ENCODE data around the gene GLT6D1. TPM values are rescaled to one million over a fixed set of nuclear protein-coding genes. Genes with fewer than 3 reads are reported as not detected.

GLT6D1 gene
- total RNA-seq, 1 donor from 2014 or later = not detected

DNA sequence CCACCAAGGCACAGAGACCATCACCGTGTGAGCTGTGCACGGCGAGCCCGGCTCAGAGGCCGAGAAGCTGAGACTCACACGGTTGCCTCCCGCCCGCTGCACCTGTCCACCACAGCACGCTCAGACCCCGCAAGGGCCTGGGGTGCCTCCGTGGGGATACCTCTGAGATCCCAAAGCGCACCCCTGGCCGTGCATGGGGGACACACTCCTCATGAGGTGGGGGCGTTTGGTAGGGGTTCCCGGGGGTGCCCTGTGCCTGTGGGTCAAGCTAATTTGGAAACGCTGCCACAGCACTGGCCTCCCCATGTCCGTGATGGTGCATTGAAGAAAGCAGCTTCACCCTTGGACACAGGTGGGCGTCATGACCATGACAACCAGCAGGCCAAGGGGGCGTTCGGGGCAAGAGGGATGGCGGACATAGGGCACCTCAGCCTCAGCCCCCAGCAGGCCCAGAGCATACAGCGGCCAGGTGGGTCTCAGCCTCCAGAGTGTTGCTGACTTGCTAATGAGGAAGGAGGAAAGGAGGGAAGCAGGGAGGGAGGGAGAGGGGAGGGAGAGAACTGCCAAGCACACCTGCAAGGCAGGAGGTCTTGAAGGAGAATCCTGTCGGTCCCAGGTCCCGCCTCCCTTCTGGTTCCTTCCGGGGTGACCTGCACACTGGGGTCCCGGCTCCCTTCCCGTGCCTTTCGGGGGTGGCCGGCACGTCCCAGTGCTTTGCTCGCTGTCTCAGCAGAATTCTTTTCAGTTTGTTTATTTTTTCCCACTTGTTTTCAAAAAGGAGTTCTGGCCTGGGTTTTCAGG is 34.7 kb downstream of the GLT6D1 start:
- H3K27ac Mint-ChIP-seq (ENCODE audit: unreplicated experiment) = no peak overlapping the region
- Histone ChIP-seq H3K4me1 (ENCODE audit: insufficient read depth, low read length) (no peaks in the 10 kb centered on the region), H3K36me3 (ENCODE audit: insufficient read depth, low read length) (no peaks in the 10 kb centered on the region), H3K4me3 (ENCODE audit: insufficient read depth, low read depth, low read length) (no peak overlapping the region), H3K4me2 (ENCODE audit: low read length) (no peak overlapping the region), H3K79me2 (ENCODE audit: insufficient read depth, low read length) (no peaks in the 10 kb centered on the region), H4K20me1 (ENCODE audit: insufficient read depth, low read length) (no peaks in the 10 kb centered on the region), H3K27ac (ENCODE audit: low read depth, low read length) (no peak overlapping the region), H2AFZ (ENCODE audit: low read depth, low read length) (no peak overlapping the region), H3K9me3 (ENCODE audit: insufficient read depth, low read depth, low read length) (no peaks in the 10 kb centered on the region), H3K27me3 (ENCODE audit: insufficient read depth, low read length) (no peaks in the 10 kb centered on the region), H3K9ac (ENCODE audit: low read length) (no peak overlapping the region)
- TF ChIP-seq EZH2 (IDR thresholded peaks at IDR 0.05; ENCODE audit: insufficient read depth, low read length) = no peak
- TF ChIP-seq, protein P1, sequence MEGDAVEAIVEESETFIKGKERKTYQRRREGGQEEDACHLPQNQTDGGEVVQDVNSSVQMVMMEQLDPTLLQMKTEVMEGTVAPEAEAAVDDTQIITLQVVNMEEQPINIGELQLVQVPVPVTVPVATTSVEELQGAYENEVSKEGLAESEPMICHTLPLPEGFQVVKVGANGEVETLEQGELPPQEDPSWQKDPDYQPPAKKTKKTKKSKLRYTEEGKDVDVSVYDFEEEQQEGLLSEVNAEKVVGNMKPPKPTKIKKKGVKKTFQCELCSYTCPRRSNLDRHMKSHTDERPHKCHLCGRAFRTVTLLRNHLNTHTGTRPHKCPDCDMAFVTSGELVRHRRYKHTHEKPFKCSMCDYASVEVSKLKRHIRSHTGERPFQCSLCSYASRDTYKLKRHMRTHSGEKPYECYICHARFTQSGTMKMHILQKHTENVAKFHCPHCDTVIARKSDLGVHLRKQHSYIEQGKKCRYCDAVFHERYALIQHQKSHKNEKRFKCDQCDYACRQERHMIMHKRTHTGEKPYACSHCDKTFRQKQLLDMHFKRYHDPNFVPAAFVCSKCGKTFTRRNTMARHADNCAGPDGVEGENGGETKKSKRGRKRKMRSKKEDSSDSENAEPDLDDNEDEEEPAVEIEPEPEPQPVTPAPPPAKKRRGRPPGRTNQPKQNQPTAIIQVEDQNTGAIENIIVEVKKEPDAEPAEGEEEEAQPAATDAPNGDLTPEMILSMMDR (IDR thresholded peaks at IDR 0.05; ENCODE audit: insufficient read depth, low read depth, low read length) = no peak
- no peak overlapping the region for H3K4me3 Mint-ChIP-seq (ENCODE audit: unreplicated experiment)
- H3K27me3 Mint-ChIP-seq (ENCODE audit: low read depth, unreplicated experiment) = peaks cover 21% of the 10 kb centered on the region
- no peaks in the 10 kb centered on the region for H3K9me3 Mint-ChIP-seq (ENCODE audit: unreplicated experiment)
- H3K4me1 Mint-ChIP-seq (ENCODE audit: low read depth, unreplicated experiment) = no peaks in the 10 kb centered on the region
- no peaks in the 10 kb centered on the region for H3K36me3 Mint-ChIP-seq (ENCODE audit: low read depth, unreplicated experiment)
- DNase-seq (ENCODE audit: low read depth) = no peak
- no peak for FAIRE-seq

DNA sequence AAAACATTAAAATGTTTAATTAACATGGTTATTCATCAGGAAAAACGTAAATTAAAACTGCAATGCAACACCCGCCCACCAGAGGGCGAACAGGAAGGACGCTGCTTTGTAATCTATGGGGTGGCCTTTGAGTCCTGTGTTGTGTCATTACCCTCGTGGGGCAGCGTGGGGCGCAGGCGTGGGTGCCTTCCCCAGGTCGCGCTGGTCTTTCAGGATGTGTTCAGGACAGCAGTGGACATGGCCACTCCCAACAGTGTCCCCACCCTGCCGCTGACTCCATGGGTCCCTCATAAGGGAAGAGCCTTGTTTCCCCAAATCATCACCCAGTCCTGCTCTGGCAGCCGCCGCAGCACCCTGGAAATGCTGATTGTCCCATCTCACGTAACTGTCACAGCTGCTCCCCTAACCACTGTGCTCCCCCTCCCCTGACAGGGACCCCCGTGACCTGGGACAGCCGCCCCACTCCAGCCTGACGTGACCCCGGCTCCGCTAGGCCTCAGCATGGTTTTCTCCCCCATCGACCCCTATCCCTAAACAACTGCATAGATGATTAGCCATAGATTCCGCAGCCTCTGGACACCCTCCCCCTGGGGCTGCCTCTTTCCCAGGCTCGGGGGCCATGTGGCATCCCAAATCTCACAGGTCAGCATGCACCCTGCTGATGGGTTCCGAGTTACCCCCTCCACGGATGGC is 36.4 kb downstream of the GLT6D1 start:
- Mint-ChIP-seq H3K27me3 (ENCODE audit: low read depth, unreplicated experiment) (peaks cover 17% of the 10 kb centered on the region), H3K27ac (ENCODE audit: unreplicated experiment) (no peak overlapping the region), H3K9me3 (ENCODE audit: unreplicated experiment) (no peaks in the 10 kb centered on the region), H3K4me3 (ENCODE audit: unreplicated experiment) (no peak overlapping the region), H3K4me1 (ENCODE audit: low read depth, unreplicated experiment) (no peaks in the 10 kb centered on the region), H3K36me3 (ENCODE audit: low read depth, unreplicated experiment) (no peaks in the 10 kb centered on the region)
- no peak overlapping the region for H3K4me2 ChIP-seq (ENCODE audit: low read length)
- no peaks in the 10 kb centered on the region for H3K4me1 ChIP-seq (ENCODE audit: insufficient read depth, low read length)
- H3K9ac ChIP-seq (ENCODE audit: low read length) = no peak overlapping the region
- FAIRE-seq (no peak), DNase-seq (ENCODE audit: low read depth) (peak; percentile 2)
- H3K36me3 ChIP-seq (ENCODE audit: insufficient read depth, low read length) = no peaks in the 10 kb centered on the region
- no peaks in the 10 kb centered on the region for H3K9me3 ChIP-seq (ENCODE audit: insufficient read depth, low read depth, low read length)
- no peaks in the 10 kb centered on the region for H3K27me3 ChIP-seq (ENCODE audit: insufficient read depth, low read length)
- H4K20me1 ChIP-seq (ENCODE audit: insufficient read depth, low read length) = no peaks in the 10 kb centered on the region
- H2AFZ ChIP-seq (ENCODE audit: low read depth, low read length) = no peak overlapping the region
- H3K27ac ChIP-seq (ENCODE audit: low read depth, low read length) = no peak overlapping the region
- no peaks in the 10 kb centered on the region for H3K79me2 ChIP-seq (ENCODE audit: insufficient read depth, low read length)
- no peak overlapping the region for H3K4me3 ChIP-seq (ENCODE audit: insufficient read depth, low read depth, low read length)
- no peak for TF ChIP-seq EZH2 (IDR thresholded peaks at IDR 0.05; ENCODE audit: insufficient read depth, low read length)
- TF ChIP-seq, protein P1 (IDR thresholded peaks at IDR 0.05; ENCODE audit: insufficient read depth, low read depth, low read length) = peak; percentile 68

Measured in astrocyte (in vitro differentiated cells and primary cell).